Activated CD4-positive, alpha-beta T cell treated with anti-CD3 and anti-CD28 coated beads, Interleukin-2, Interleukin-6, amounts not matched to agents 100 ng/mL and 50 ng/mL, durations not matched to agents 16 hours and 8 hours (primary cell): ENCODE data around the gene ARID3C.

Experiments used
- DNase-seq: peaks from one replicate; pipeline ENCODE4 v3.0.0-alpha.2; 2020

ARID3C gene

DNA sequence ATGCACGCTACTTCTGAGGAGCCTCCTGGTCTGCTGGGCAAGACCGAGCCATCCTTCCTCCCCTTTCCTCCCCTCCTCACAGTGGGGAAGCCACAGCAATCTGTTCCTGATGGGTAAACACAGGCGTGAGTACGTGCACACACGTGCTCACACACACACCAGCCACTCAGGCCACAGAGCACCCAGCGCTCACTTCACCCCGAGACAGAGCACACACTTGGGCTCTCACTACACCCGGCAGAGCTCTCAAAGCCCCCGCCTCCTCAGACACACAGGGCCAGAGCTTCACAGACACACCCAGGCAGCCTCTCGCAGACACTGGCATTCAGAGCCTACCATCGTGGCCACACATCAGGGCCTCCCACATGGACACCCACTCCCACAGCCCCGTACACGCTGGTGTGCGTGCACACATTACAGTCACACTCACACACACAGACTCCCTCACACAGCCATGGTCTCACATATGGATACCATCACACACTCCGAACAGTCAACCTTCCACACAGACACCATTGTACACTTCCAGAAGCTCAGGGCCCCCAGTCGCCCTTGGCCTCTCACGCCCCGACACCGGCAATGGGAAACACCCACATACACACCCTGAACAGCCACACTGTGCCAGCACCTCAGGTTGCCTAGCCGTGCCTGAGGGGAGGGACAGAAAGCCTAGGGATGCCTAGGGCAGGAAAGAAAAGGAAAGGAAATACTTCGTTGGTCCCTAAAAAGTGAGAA, 52.8 kb downstream of the ARID3C start:
- DNase-seq: no peak

DNA sequence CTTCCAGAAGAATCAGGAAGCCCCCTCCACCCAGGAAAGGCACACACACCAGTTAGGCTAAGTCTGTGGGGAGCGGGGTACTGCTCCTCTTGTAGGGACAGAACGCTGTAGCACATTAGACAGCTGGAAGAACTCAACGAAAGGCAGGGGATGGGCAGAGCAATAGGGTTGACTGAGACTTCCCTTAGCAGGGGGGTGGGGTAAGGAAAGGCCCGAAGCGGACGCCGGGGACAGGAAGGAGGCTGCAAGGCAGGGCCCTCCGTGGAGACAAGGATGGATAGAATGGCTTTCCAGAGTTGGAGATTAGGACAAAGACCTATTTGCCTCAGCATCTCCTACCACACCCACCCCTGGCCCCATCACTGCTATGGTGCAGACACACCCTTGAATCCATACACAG, 53.6 kb downstream of the ARID3C start:
- DNase-seq: no peak

DNA sequence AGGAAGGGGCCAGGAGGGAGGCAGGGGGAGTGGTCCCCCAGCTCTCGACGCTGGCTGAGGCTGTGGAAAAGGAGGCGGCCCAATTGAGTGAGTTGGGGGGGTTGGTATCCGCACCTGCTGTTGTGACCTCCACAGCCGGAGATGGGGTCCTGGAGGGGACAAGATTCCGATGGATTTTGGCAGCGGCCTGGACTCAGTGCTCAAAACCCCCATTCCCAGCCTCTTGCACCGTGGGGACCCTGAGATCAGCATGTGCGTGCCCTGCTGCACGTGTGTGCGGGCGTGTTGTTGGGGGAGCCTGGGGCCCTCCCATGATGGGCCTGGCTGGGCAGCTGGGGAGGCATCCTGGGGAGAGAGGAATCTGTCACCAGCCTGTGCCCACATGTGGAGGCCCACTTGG, 54.3 kb downstream of the ARID3C start:
- no peak for DNase-seq

DNA sequence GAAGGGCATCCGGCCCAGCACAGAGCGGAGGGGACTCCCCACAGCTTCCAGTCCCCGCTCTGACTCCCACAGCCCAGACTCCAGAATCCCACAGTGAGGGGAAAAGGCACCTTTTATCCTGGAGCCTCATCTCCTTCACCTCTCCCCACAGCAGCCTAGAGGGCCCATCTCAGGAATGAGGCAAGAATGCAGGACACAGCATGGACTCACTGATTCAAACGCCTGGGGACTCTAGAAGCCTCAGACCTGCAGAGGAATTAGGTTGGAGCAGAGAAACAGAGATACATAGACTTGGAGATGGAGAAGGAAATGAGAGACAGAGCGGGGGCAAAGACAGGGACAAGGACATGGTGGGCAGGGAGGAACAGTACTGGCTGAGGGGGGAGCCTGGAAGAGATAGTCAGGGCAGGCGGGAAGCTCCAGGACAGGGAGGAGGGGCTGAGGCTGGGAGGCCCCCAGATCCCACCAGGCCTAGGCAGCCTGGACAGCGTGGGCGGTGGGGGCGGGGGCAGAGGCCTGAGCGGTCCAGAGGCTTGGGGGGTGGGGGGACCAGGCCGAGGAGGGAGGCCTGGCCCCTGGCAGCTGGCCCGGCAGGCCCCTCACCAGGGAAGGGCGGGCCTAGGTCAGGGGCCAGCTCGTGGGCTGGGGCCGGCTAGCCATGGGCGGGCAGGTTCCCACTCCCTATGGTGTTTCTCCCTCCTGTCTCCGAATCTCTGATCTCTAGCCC, 55.1 kb downstream of the ARID3C start:
- DNase-seq: no peak

DNA sequence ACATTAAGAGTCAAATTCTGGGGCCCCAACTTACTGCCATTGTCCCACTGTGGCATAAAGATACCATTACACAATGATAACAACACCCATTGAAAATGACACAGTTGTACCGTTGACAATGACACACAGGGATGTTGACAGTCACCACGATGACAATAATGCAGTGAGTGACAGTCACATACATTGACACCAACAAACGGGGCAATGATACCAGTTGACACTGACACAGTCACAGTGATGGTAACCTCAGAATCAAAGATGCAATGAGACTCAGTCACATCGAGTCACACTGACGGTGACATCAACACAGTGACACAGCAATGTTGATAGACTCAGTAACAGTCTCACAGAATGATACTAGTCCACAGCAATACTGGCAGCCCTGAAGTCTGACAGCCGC, 56.2 kb downstream of the ARID3C start:
- no peak for DNase-seq

DNA sequence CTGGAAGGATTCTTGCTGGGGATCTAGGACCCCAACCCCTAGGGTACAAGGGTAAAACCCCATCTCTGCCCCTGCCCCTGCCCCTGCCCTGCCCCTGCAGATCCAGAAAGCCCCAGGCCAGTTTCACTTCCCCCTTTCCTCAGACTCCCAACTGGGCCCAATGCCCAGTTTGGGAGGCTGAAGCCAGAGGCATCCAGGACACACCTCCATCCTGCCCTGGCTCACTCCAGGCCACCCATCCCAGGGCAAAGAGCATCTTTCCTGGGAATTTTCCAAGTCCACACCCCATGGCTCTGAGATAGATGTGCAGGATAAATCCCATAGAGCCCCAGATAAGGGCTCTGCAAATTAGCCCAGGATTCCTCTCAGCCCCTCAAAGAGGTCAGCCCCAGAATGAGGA, 56.8 kb downstream of the ARID3C start:
- no peak for DNase-seq

DNA sequence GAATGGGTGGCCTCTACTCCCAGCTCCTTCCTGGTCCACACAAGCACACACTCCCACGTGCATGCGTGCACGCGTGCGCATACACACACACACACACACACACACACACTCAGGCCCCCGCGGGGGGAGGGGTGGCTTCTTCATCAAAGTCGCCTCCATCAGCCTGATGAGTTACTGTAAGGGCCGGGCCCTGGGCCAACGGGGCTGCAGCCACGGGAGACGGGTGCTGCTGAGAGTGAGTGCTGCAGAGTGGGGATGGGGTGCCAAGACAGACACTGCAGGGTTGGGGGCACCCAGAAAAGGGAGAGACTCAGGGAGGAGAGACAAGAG, 57.4 kb downstream of the ARID3C start:
- no peak for DNase-seq
